Stimulated activated effector memory CD8-positive, alpha-beta T cell treated with anti-CD3 and anti-CD28 coated beads, Interleukin-12 subunit alpha, Interleukin-12 subunit beta, amount 100 ng/mL, for 72 hours (primary cell): ENCODE data around the gene PPP2R3C.
"Not testable (repeated sequence)": the region's sequence is repeated elsewhere in the genome, so short reads cannot be mapped to it uniquely, and the experiment has no call there.

Experiments used
- ATAC-seq: fragments of 150-1000 bp; cut with Tn5 transposase; 2 replicates; pipeline ENCODE4 v1.10.0; 2021
- DNase-seq, 2 donors: peaks; one replicate each; pipeline ENCODE4 v3.0.0; 2021 to 2022; ENCODE audit warnings: low spot score in 2 of 2
- H3K27ac Mint-ChIP-seq: one replicate; pipeline ENCODE4 v1.8.0; 2022; ENCODE audit warnings: mild to moderate bottlenecking, mixed read lengths
- H3K36me3 Mint-ChIP-seq: one replicate; pipeline ENCODE4 v1.8.0; 2022; ENCODE audit warnings: mild to moderate bottlenecking, mixed read lengths
- H3K4me1 Mint-ChIP-seq: one replicate; pipeline ENCODE4 v1.8.0; 2022; ENCODE audit warnings: mixed read lengths
- H3K4me3 Mint-ChIP-seq: one replicate; pipeline ENCODE4 v1.8.0; 2022; ENCODE audit warnings: mild to moderate bottlenecking, mixed read lengths
- H3K9me3 Mint-ChIP-seq: one replicate; pipeline ENCODE4 v1.8.0; 2022; ENCODE audit warnings: mixed read lengths

The PPP2R3C gene

GRCh38 chr14:35107866-35108265, 13.9 kb downstream of the PPP2R3C start:
- Mint-ChIP-seq H3K27ac (no peak overlapping the region), H3K36me3 (peaks cover 98% of the 10 kb centered on the region), H3K4me1 (peaks cover 8% of the 10 kb centered on the region), H3K4me3 (no peak overlapping the region), H3K9me3 (no peaks in the 10 kb centered on the region)
- DNase-seq (no peak), ATAC-seq (no peak)

- H3K9me3 Mint-ChIP-seq, ATAC-seq, H3K27ac Mint-ChIP-seq, H3K4me3 Mint-ChIP-seq, DNase-seq, H3K4me1 Mint-ChIP-seq: not testable (repeated sequence)
- peaks cover 100% of the 10 kb centered on the region for H3K36me3 Mint-ChIP-seq
These were observed 27.1 kb downstream of the PPP2R3C start for GRCh38 chr14:35094645-35095044.

GRCh38 chr14:35088514-35088913, 33.3 kb downstream of the PPP2R3C start:
- Mint-ChIP-seq H3K36me3 (peaks cover 100% of the 10 kb centered on the region), H3K4me1 (no peaks in the 10 kb centered on the region), H3K4me3 (no peak overlapping the region), H3K9me3 (no peaks in the 10 kb centered on the region), H3K27ac (peak overlapping the region; percentile 68)
- ATAC-seq, result no peak
- no peak for DNase-seq

- DNase-seq, result no peak
- ATAC-seq, result no peak
- H3K27ac Mint-ChIP-seq, result no peak overlapping the region
- H3K9me3 Mint-ChIP-seq, result no peaks in the 10 kb centered on the region
- H3K4me1 Mint-ChIP-seq, result no peaks in the 10 kb centered on the region
- H3K36me3 Mint-ChIP-seq, result peaks cover 95% of the 10 kb centered on the region
- no peak overlapping the region for H3K4me3 Mint-ChIP-seq
These were observed 36.3 kb downstream of the PPP2R3C start for GRCh38 chr14:35085441-35085840.

- ATAC-seq (no peak), DNase-seq (no peak)
- Mint-ChIP-seq H3K36me3 (peaks cover 92% of the 10 kb centered on the region), H3K9me3 (no peaks in the 10 kb centered on the region), H3K4me3 (no peak overlapping the region), H3K27ac (peak overlapping the region; percentile 64), H3K4me1 (no peaks in the 10 kb centered on the region)
These were observed 38.1 kb downstream of the PPP2R3C start for GRCh38 chr14:35083530-35084150.

GRCh38 chr14:35079742-35080141, 42.0 kb downstream of the PPP2R3C start:
- peak overlapping the region; percentile 46 for H3K27ac Mint-ChIP-seq
- peaks cover 69% of the 10 kb centered on the region for H3K36me3 Mint-ChIP-seq
- H3K4me1 Mint-ChIP-seq, result no peaks in the 10 kb centered on the region
- no peaks in the 10 kb centered on the region for H3K9me3 Mint-ChIP-seq
- ATAC-seq (no peak), DNase-seq (no peak)
- no peak overlapping the region for H3K4me3 Mint-ChIP-seq

- Mint-ChIP-seq H3K27ac (peak overlapping the region; percentile 46), H3K36me3 (peaks cover 54% of the 10 kb centered on the region), H3K4me1 (no peaks in the 10 kb centered on the region), H3K9me3 (no peaks in the 10 kb centered on the region), H3K4me3 (no peak overlapping the region)
- DNase-seq (no peak), ATAC-seq (no peak)
These were observed 43.7 kb downstream of the PPP2R3C start for GRCh38 chr14:35078082-35078481.

- DNase-seq (no peak), ATAC-seq (no peak)
- Mint-ChIP-seq H3K4me3 (no peak overlapping the region), H3K9me3 (no peaks in the 10 kb centered on the region), H3K36me3 (peaks cover 49% of the 10 kb centered on the region), H3K4me1 (no peaks in the 10 kb centered on the region), H3K27ac (no peak overlapping the region)
These were observed 48.3 kb downstream of the PPP2R3C start for GRCh38 chr14:35073486-35073885.

- ATAC-seq, result no peak
- DNase-seq, result no peak
- no peaks in the 10 kb centered on the region for H3K9me3 Mint-ChIP-seq
- H3K4me1 Mint-ChIP-seq, result no peaks in the 10 kb centered on the region
- peaks cover 54% of the 10 kb centered on the region for H3K36me3 Mint-ChIP-seq
- H3K4me3 Mint-ChIP-seq, result no peak overlapping the region
- no peak overlapping the region for H3K27ac Mint-ChIP-seq
These were observed 49.6 kb downstream of the PPP2R3C start for GRCh38 chr14:35072226-35072625.

- Mint-ChIP-seq H3K9me3 (no peaks in the 10 kb centered on the region), H3K36me3 (peaks cover 45% of the 10 kb centered on the region), H3K27ac (no peak overlapping the region), H3K4me3 (no peak overlapping the region), H3K4me1 (no peaks in the 10 kb centered on the region)
- no peak for DNase-seq
- no peak for ATAC-seq
These were observed 53.4 kb downstream of the PPP2R3C start for GRCh38 chr14:35068238-35069012.

GRCh38 chr14:35065731-35066130, 56.1 kb downstream of the PPP2R3C start:
- H3K27ac Mint-ChIP-seq, H3K9me3 Mint-ChIP-seq, DNase-seq, H3K4me1 Mint-ChIP-seq, H3K4me3 Mint-ChIP-seq, ATAC-seq: not testable (repeated sequence)
- H3K36me3 Mint-ChIP-seq, result peaks cover 50% of the 10 kb centered on the region

- not testable (repeated sequence) for DNase-seq, H3K9me3 Mint-ChIP-seq, ATAC-seq, H3K4me1 Mint-ChIP-seq, H3K4me3 Mint-ChIP-seq
- Mint-ChIP-seq H3K27ac (peak overlapping the region; percentile 30), H3K36me3 (peaks cover 73% of the 10 kb centered on the region)
These were observed 60.5 kb downstream of the PPP2R3C start for GRCh38 chr14:35061113-35061791.

- DNase-seq (no peak), ATAC-seq (no peak)
- no peaks in the 10 kb centered on the region for H3K9me3 Mint-ChIP-seq
- no peak overlapping the region for H3K27ac Mint-ChIP-seq
- H3K36me3 Mint-ChIP-seq, result peaks cover 83% of the 10 kb centered on the region
- no peak overlapping the region for H3K4me3 Mint-ChIP-seq
- peaks cover 20% of the 10 kb centered on the region for H3K4me1 Mint-ChIP-seq
These were observed 69.2 kb downstream of the PPP2R3C start for GRCh38 chr14:35052637-35053036.

GRCh38 chr14:35051796-35052195, 70.0 kb downstream of the PPP2R3C start:
- Mint-ChIP-seq H3K27ac (no peak overlapping the region), H3K4me1 (peaks cover 22% of the 10 kb centered on the region), H3K4me3 (no peak overlapping the region), H3K36me3 (peaks cover 75% of the 10 kb centered on the region), H3K9me3 (no peaks in the 10 kb centered on the region)
- ATAC-seq, result no peak
- no peak for DNase-seq

GRCh38 chr14:35050652-35051051, 71.1 kb downstream of the PPP2R3C start:
- Mint-ChIP-seq H3K4me3 (no peak overlapping the region), H3K9me3 (no peaks in the 10 kb centered on the region), H3K4me1 (peaks cover 21% of the 10 kb centered on the region), H3K36me3 (peaks cover 75% of the 10 kb centered on the region), H3K27ac (no peak overlapping the region)
- ATAC-seq (no peak), DNase-seq (no peak)
